ENCODE data around the gene HAPSTR1. TPM values are rescaled to one million over a fixed set of nuclear protein-coding genes. Genes with fewer than 3 reads are reported as not detected.

The HAPSTR1 gene
- 34.0 to 46.5 TPM (median 36.7 TPM) in 3 replicates for polyA plus RNA-seq
- polyA plus RNA-seq (2011; ENCODE audit: low read depth), result 35.9 TPM
- 32.7 and 52.5 TPM in 2 replicates for polyA plus RNA-seq (2011; cell fraction: cytosol; rRNA removed)
- polyA plus RNA-seq (2011; cell fraction: nucleus; rRNA removed), result 57.5 and 66.9 TPM in 2 replicates
- 36.2 and 43.6 TPM in 2 replicates for polyA plus RNA-seq (2012; ENCODE audit: low replicate concordance)
- 38.3 to 71.0 TPM (median 45.7 TPM) in 3 replicates for polyA minus RNA-seq
- 41.2 TPM for polyA minus RNA-seq (2011; cell fraction: cytosol; rRNA and poly(A)+ RNA removed)
- polyA minus RNA-seq (2011; cell fraction: nucleus; rRNA and poly(A)+ RNA removed), result 29.2 and 67.5 TPM in 2 replicates

- Histone ChIP-seq H3K4me2 (ENCODE audit: control insufficient read depth, extremely low read depth, insufficient read depth, low read depth, low read length) (peak within 1 kb of the TSS; percentile 86), H3K36me3 (ENCODE audit: control insufficient read depth in 2 of 2, extremely low read depth in 1 of 2, insufficient read depth in 2 of 2, low read length in 2 of 2) (peaks cover 11 to 19% of the 10 kb centered on the region in 2 experiments), H3K9me1 (ENCODE audit: control insufficient read depth, extremely low read depth, insufficient read depth, low read length) (no peaks in the 10 kb centered on the region), H3K4me3 (ENCODE audit: control insufficient read depth in 2 of 3, extremely low read depth in 1 of 3, insufficient read depth in 2 of 3, low read depth in 1 of 3, low read length in 3 of 3) (peak within 1 kb of the TSS; percentile 78 to 94 (median 91)), H3K79me2 (ENCODE audit: control insufficient read depth, insufficient read depth, low read length) (peaks cover 48% of the 10 kb centered on the region), H3K9ac (ENCODE audit: control insufficient read depth, extremely low read depth, insufficient read depth, low read length) (peak within 1 kb of the TSS; percentile 93), H3K27me3 (ENCODE audit: control insufficient read depth, extremely low read depth, insufficient read depth, low read length) (no peaks in the 10 kb centered on the region), H3K4me1 (ENCODE audit: control insufficient read depth, extremely low read depth, insufficient read depth, low read length) (peaks cover 26% of the 10 kb centered on the region), H2AFZ (ENCODE audit: control insufficient read depth, low read length) (peak within 1 kb of the TSS; percentile 68), H3K27ac (ENCODE audit: control insufficient read depth, insufficient read depth, low read length) (peak within 1 kb of the TSS; percentile 88), H3K9me3 (ENCODE audit: control insufficient read depth, low read depth, low read length) (no peaks in the 10 kb centered on the region), H4K20me1 (ENCODE audit: control insufficient read depth, extremely low read depth, insufficient read depth, low read length) (peaks cover 20% of the 10 kb centered on the region)
- FAIRE-seq (no peak), DNase-seq (ENCODE audit: low read depth, low spot score) (peak; percentile 99)
- dilution Hi-C loops (cut with MboI; ENCODE audit: extremely low pct_ligation_motif_present, low sequenced_read_pairs), result no loop called here
- no peak for TF ChIP-seq EZH2 (IDR thresholded peaks at IDR 0.05; ENCODE audit: low read length)
- peak in 1 of 3 experiments; percentile 13 for TF ChIP-seq CTCF (optimal IDR thresholded peaks at IDR 0.05 in 1 of 3, IDR thresholded peaks at IDR 0.05 in 1 of 3, conservative IDR thresholded peaks at IDR 0.05 in 1 of 3; ENCODE audit: extremely low read depth in 1 of 3, insufficient read depth in 2 of 3, low read length in 3 of 3)
These were observed at the start of gene HAPSTR1 for GRCh38 chr16:9090960-9091866. Gene HAPSTR1 (plus strand): TSS chr16:9091644. CDS start chr16:9092045, 401 bp downstream.

- no peak overlapping the region for H3K27ac ChIP-seq (ENCODE audit: control insufficient read depth, insufficient read depth, low read length)
- no peaks in the 10 kb centered on the region for H3K27me3 ChIP-seq (ENCODE audit: control insufficient read depth, extremely low read depth, insufficient read depth, low read length)
- H3K79me2 ChIP-seq (ENCODE audit: control insufficient read depth, insufficient read depth, low read length), result no peaks in the 10 kb centered on the region
- no peaks in the 10 kb centered on the region for H3K9me3 ChIP-seq (ENCODE audit: control insufficient read depth, low read depth, low read length)
- no peak overlapping the region for H3K9ac ChIP-seq (ENCODE audit: control insufficient read depth, extremely low read depth, insufficient read depth, low read length)
- H3K9me1 ChIP-seq (ENCODE audit: control insufficient read depth, extremely low read depth, insufficient read depth, low read length), result no peaks in the 10 kb centered on the region
- no peak overlapping the region for H3K4me2 ChIP-seq (ENCODE audit: control insufficient read depth, extremely low read depth, insufficient read depth, low read depth, low read length)
- TF ChIP-seq CTCF (optimal IDR thresholded peaks at IDR 0.05 in 1 of 3, IDR thresholded peaks at IDR 0.05 in 1 of 3, conservative IDR thresholded peaks at IDR 0.05 in 1 of 3; ENCODE audit: extremely low read depth in 1 of 3, insufficient read depth in 2 of 3, low read length in 3 of 3), result no peak
- TF ChIP-seq EZH2 (IDR thresholded peaks at IDR 0.05; ENCODE audit: low read length), result no peak
- H2AFZ ChIP-seq (ENCODE audit: control insufficient read depth, low read length), result no peak overlapping the region
- peaks cover 6% of the 10 kb centered on the region for H3K4me1 ChIP-seq (ENCODE audit: control insufficient read depth, extremely low read depth, insufficient read depth, low read length)
- DNase-seq (ENCODE audit: low read depth, low spot score) (no peak), FAIRE-seq (no peak)
- no peaks in the 10 kb centered on the region for H4K20me1 ChIP-seq (ENCODE audit: control insufficient read depth, extremely low read depth, insufficient read depth, low read length)
- no peaks in the 10 kb centered on the region for H3K36me3 ChIP-seq (ENCODE audit: control insufficient read depth in 2 of 2, extremely low read depth in 1 of 2, insufficient read depth in 2 of 2, low read length in 2 of 2)
- H3K4me3 ChIP-seq (ENCODE audit: control insufficient read depth in 2 of 3, extremely low read depth in 1 of 3, insufficient read depth in 2 of 3, low read depth in 1 of 3, low read length in 3 of 3), result no peak overlapping the region
- dilution Hi-C loops (cut with MboI; ENCODE audit: extremely low pct_ligation_motif_present, low sequenced_read_pairs), result no loop called here
These were observed 48.9 kb upstream of the HAPSTR1 start for GRCh38 chr16:9042533-9042932.
